DLD1 (cell line): ENCODE data around the gene PKDREJ.
"Not testable (repeated sequence)": the region's sequence is repeated elsewhere in the genome, so short reads cannot be mapped to it uniquely, and the experiment has no call there.

ENCODE experiments used
- in situ Hi-C: cut with HindIII; loops from 2 replicates; pipeline ENCODE4 v1.10.0; 2017; ENCODE audit warnings: low sequenced_read_pairs

Gene PKDREJ

GRCh38 chr22:46267431-46268279, 4.5 kb upstream of the PKDREJ start, which contains the start of gene TTC38:
TSS of gene TTC38 (plus strand) at chr22:46268008. CDS start at chr22:46268040, 32 bp downstream.
- in situ Hi-C loops = no loop called here

GRCh38 chr22:46265627-46266026, 2.5 kb upstream of the PKDREJ start:
- in situ Hi-C loops = not testable (repeated sequence)

- in situ Hi-C loops = not testable (repeated sequence)
Measured at GRCh38 chr22:46264520-46264919, 1.4 kb upstream of the PKDREJ start.

- in situ Hi-C loops = no loop called here
Measured at GRCh38 chr22:46262449-46263215, 511 bp downstream of the PKDREJ start.

GRCh38 chr22:46260038-46260437, 3.1 kb downstream of the PKDREJ start:
- in situ Hi-C loops = no loop called here

GRCh38 chr22:46259374-46259773, 3.8 kb downstream of the PKDREJ start:
- in situ Hi-C loops = no loop called here

- in situ Hi-C loops = no loop called here
Measured at GRCh38 chr22:46256358-46256958, 6.7 kb downstream of the PKDREJ start.

- in situ Hi-C loops = no loop called here
Measured at GRCh38 chr22:46251816-46252380, 11.2 kb downstream of the PKDREJ start.

GRCh38 chr22:46251266-46251665, 11.9 kb downstream of the PKDREJ start:
- in situ Hi-C loops = no loop called here

- in situ Hi-C loops = no loop called here
Measured at GRCh38 chr22:46250783-46251125, 12.4 kb downstream of the PKDREJ start.

GRCh38 chr22:46250035-46250782, 12.9 kb downstream of the PKDREJ start, which contains the start of gene CDPF1:
TSS of gene CDPF1 (minus strand) at chr22:46250293. CDS start at chr22:46248284, 2,009 bp downstream.
- in situ Hi-C loops = no loop called here

- in situ Hi-C loops = loop anchor here (10.0 kb wide), 1 partner anchor 103 kb away; no protein-coding TSS in a partner anchor
Measured at GRCh38 chr22:46247443-46247975, 15.6 kb downstream of the PKDREJ start.

- in situ Hi-C loops = loop anchor here (10.0 kb wide), 1 partner anchor 101 kb away; no protein-coding TSS in a partner anchor
Measured at GRCh38 chr22:46246178-46246577, 17.0 kb downstream of the PKDREJ start.

GRCh38 chr22:46245511-46245910, 17.6 kb downstream of the PKDREJ start:
- in situ Hi-C loops = loop anchor here (10.0 kb wide), 1 partner anchor 101 kb away; no protein-coding TSS in a partner anchor

- in situ Hi-C loops = loop anchor here (10.0 kb wide), 1 partner anchor 100 kb away; no protein-coding TSS in a partner anchor
Measured at GRCh38 chr22:46244771-46245170, 18.4 kb downstream of the PKDREJ start.

- in situ Hi-C loops = loop anchor here (10.0 kb wide), 1 partner anchor 97 kb away; no protein-coding TSS in a partner anchor
Measured at GRCh38 chr22:46242076-46242475, 21.1 kb downstream of the PKDREJ start.

GRCh38 chr22:46241396-46242007, 21.6 kb downstream of the PKDREJ start:
- in situ Hi-C loops = loop anchor here (10.0 kb wide), 1 partner anchor 97 kb away; no protein-coding TSS in a partner anchor

GRCh38 chr22:46240907-46241306, 22.2 kb downstream of the PKDREJ start:
- in situ Hi-C loops = loop anchor here (10.0 kb wide), 1 partner anchor 96 kb away; no protein-coding TSS in a partner anchor

- in situ Hi-C loops = loop anchor here (10.0 kb wide), 1 partner anchor 96 kb away; no protein-coding TSS in a partner anchor
Measured at GRCh38 chr22:46240506-46240905, 22.6 kb downstream of the PKDREJ start.
